ENCODE results near the gene TMEM132C. TPM values are rescaled to one million over a fixed set of nuclear protein-coding genes. Genes with fewer than 3 reads are reported as not detected.

TMEM132C gene
- total RNA-seq, 2 donors from 2014 or later = 0.46 to 5.3 TPM

DNA sequence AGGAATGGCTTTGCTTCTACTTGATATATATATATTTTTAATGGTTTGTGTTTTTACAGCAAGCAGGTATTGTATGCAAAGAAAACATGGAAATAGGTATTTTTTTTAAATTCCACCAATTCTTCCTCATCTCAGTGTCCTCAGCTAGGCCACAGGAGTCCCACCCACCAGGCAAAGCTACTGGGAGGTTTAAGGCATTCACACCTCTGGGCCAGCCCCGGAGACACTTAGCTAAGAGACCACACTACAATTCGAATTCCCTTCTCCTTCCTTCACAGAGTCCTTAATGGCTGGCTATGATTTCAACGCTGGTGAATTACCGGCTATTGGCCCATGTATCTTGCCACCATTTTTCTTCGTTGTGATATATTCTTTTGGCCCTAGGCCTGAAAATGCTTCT is 485.4 kb downstream of the TMEM132C start:
- 88% methylated on average over 5 of the region's 5 CpGs for WGBS
- H3K27me3 ChIP-seq (replicated peaks; ENCODE audit: insufficient read depth) = no peaks in the 10 kb centered on the region
- H3K9me3 ChIP-seq = no peaks in the 10 kb centered on the region
- no peaks in the 10 kb centered on the region for H3K4me1 ChIP-seq (replicated peaks)
- no peaks in the 10 kb centered on the region for H3K36me3 ChIP-seq
- TF ChIP-seq, protein P1, sequence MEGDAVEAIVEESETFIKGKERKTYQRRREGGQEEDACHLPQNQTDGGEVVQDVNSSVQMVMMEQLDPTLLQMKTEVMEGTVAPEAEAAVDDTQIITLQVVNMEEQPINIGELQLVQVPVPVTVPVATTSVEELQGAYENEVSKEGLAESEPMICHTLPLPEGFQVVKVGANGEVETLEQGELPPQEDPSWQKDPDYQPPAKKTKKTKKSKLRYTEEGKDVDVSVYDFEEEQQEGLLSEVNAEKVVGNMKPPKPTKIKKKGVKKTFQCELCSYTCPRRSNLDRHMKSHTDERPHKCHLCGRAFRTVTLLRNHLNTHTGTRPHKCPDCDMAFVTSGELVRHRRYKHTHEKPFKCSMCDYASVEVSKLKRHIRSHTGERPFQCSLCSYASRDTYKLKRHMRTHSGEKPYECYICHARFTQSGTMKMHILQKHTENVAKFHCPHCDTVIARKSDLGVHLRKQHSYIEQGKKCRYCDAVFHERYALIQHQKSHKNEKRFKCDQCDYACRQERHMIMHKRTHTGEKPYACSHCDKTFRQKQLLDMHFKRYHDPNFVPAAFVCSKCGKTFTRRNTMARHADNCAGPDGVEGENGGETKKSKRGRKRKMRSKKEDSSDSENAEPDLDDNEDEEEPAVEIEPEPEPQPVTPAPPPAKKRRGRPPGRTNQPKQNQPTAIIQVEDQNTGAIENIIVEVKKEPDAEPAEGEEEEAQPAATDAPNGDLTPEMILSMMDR (IDR thresholded peaks at IDR 0.05) = no peak
- TF ChIP-seq POLR2AphosphoS5 (IDR thresholded peaks at IDR 0.05) (no peak), POLR2A (IDR thresholded peaks at IDR 0.05) (no peak)
- no peak overlapping the region for H3K4me3 ChIP-seq
- intact Hi-C loops (cut with DNase I) = no loop called here
- H3K27ac ChIP-seq = no peak overlapping the region
- DNase-seq (ENCODE audit: low spot score) = no peak

DNA sequence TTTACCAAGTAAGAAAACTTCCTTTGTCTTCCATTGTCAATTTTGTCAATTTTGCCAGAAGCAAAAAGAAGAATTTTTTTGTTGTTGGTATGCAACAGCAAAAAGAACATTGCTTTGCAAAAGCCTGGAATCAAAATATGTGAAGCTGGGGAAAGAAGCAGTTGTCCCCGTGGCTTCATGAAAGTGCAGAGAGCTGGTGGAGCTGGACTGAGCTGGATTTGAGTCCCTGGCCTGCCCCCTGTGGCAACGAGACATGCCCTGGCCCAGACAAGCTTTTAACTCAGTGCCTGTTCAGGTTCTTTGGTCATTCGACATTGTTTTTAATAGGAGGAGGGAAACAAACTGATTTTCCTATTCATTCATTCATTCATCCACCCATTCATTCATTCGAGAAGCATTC is 486.5 kb downstream of the TMEM132C start:
- intact Hi-C loops (cut with DNase I) = no loop called here
- Histone ChIP-seq H3K4me3 (no peak overlapping the region), H3K4me1 (replicated peaks) (no peaks in the 10 kb centered on the region), H3K36me3 (no peaks in the 10 kb centered on the region), H3K27me3 (replicated peaks; ENCODE audit: insufficient read depth) (no peaks in the 10 kb centered on the region), H3K27ac (no peak overlapping the region), H3K9me3 (no peaks in the 10 kb centered on the region)
- TF ChIP-seq POLR2A (IDR thresholded peaks at IDR 0.05) = no peak
- DNase-seq (ENCODE audit: low spot score) = no peak
- 46% methylated on average over 4 of the region's 4 CpGs for WGBS

DNA sequence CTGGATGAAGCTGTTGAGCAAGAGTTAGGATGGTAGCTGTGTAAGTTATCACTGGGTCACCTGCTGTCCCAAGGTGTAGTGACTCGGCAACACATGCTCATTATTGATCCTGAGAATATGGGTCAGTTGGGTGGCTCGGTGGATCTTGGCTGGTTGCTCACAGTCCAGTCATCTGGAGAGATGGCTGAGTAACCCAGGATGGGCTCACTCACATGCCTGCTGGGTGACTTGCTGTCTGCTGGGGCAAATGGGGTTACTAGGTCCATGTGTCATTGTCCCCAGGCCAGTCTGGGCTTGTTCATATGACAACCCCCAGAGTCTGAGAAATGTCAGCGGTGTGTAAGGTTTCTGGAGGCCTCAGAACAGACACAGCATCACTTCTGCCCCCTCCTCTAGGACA is 487.3 kb downstream of the TMEM132C start:
- WGBS = 63% methylated on average over 3 of the region's 3 CpGs
- Histone ChIP-seq H3K27me3 (replicated peaks; ENCODE audit: insufficient read depth) (no peaks in the 10 kb centered on the region), H3K36me3 (no peaks in the 10 kb centered on the region), H3K9me3 (no peaks in the 10 kb centered on the region), H3K4me1 (replicated peaks) (no peaks in the 10 kb centered on the region), H3K27ac (no peak overlapping the region), H3K4me3 (no peak overlapping the region)
- no peak for DNase-seq (ENCODE audit: low spot score)
- TF ChIP-seq, protein P1 (IDR thresholded peaks at IDR 0.05) = no peak
- TF ChIP-seq POLR2A (IDR thresholded peaks at IDR 0.05) (no peak), POLR2AphosphoS5 (IDR thresholded peaks at IDR 0.05) (no peak)
- intact Hi-C loops (cut with DNase I) = no loop called here

DNA sequence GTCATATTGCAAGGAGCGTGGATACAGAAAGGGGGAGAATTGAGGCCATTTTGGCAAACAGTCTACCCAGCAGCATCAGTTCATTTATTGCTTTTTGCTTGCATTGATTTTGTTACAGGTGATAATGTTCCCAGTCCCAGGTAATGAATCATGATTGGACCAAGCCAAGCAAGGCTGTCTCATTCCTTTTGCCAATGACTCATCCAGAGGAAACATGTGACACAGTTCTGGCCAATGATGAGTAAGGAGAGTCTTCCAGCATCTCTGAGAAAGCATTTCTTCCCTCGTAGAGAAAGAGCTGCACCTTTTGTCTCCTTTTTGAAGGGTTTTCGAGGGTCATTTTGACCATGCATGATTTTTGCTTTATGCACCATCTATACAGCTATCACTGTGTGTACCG is 488.6 kb downstream of the TMEM132C start:
- H3K27me3 ChIP-seq (replicated peaks; ENCODE audit: insufficient read depth) = no peaks in the 10 kb centered on the region
- 75% methylated on average over 4 of the region's 4 CpGs for WGBS
- no peaks in the 10 kb centered on the region for H3K36me3 ChIP-seq
- no peak overlapping the region for H3K27ac ChIP-seq
- no peaks in the 10 kb centered on the region for H3K4me1 ChIP-seq (replicated peaks)
- H3K9me3 ChIP-seq = no peaks in the 10 kb centered on the region
- TF ChIP-seq, protein P1 (IDR thresholded peaks at IDR 0.05) = no peak
- TF ChIP-seq POLR2AphosphoS5 (IDR thresholded peaks at IDR 0.05) = no peak
- TF ChIP-seq POLR2A (IDR thresholded peaks at IDR 0.05) = no peak
- no peak overlapping the region for H3K4me3 ChIP-seq
- intact Hi-C loops (cut with DNase I) = no loop called here
- no peak for DNase-seq (ENCODE audit: low spot score)

Small RNA genes within 50 kb of the gene (microRNA-seq; reads per million reads assigned to microRNA genes)
- gene MIR3612 = not detected
- gene MIR4419B = not detected

Small RNA genes within 50 kb of the gene (small RNA-seq; reads per million reads assigned to genes)
- gene MIR3612 (0 reads per million in 2 donors), gene MIR4419B (0 reads per million in 2 donors)
